ENCODE measurements around the gene ATP2B2.

Gene ATP2B2

DNA sequence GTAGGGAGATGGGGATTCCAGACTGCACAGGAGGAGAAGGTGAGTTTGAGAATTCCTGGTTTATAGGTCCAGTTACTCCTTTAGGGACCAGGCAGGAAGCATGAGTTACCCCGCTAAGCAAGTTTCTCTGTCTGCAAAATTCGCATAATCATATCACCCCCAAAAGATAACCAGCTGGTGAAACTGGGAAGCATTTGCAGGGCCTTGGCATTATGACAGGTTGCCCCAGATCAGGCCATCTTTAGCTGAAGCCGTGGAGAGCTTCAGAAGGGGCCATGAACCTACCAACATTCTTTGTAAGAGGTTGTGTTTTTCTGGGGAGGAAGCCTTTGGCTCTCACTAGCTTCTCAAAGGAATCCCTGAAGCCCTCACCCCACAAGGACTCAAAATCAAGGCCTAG lies 29.4 kb downstream of the ATP2B2 start:
- DNase-seq (ENCODE audit: low read depth in 1 of 2, low spot score in 1 of 2): no peak
- TF ChIP-seq JUND (IDR thresholded peaks at IDR 0.05; ENCODE audit: low read depth): no peak
- in situ Hi-C loops (cut with HindIII; ENCODE audit: low pct_unique_long_range_greater_than_20kb, low sequenced_read_pairs): no loop called here

DNA sequence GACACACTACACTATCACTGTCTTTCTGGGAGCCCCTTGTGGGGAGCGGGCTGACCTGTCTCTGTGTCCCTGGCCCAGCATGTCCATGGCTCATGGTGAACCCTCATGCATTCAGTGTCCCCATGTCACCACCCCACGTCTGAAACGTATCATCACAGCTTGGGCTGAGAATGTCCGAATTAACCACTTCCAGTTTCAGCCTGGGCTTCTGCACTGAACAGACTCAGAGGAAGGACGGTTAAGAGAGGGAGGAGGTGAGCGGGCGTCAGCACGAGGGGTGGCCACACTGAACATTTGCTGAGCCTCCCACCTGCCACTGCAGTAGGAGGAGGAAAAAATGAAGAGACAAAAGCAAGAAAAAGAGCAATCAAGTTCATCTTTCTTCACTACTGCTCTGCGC lies 30.5 kb downstream of the ATP2B2 start:
- in situ Hi-C loops (cut with HindIII; ENCODE audit: low pct_unique_long_range_greater_than_20kb, low sequenced_read_pairs): no loop called here
- no peak for DNase-seq (ENCODE audit: low read depth in 1 of 2, low spot score in 1 of 2)
- TF ChIP-seq JUND (IDR thresholded peaks at IDR 0.05; ENCODE audit: low read depth): no peak

DNA sequence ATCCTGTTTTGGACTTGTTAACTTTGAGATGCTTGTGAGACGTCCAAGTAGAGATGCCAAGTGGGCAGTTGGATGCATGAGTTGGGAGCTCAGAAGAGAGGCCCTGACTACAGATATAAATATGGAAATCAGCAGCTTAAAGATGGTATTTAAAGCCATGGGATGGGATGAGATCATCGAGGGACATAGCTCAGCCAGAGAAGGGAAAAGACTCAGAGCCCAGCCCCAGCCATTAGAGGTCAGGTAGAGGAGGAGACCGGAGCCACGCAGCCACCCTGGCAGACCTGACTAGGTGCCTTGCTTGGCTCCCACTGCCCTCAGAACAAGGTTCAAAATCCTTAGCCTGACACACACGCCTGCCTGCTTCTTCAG lies 31.1 kb downstream of the ATP2B2 start:
- DNase-seq (ENCODE audit: low read depth in 1 of 2, low spot score in 1 of 2): no peak
- TF ChIP-seq JUND (IDR thresholded peaks at IDR 0.05; ENCODE audit: low read depth): no peak
- in situ Hi-C loops (cut with HindIII; ENCODE audit: low pct_unique_long_range_greater_than_20kb, low sequenced_read_pairs): no loop called here

DNA sequence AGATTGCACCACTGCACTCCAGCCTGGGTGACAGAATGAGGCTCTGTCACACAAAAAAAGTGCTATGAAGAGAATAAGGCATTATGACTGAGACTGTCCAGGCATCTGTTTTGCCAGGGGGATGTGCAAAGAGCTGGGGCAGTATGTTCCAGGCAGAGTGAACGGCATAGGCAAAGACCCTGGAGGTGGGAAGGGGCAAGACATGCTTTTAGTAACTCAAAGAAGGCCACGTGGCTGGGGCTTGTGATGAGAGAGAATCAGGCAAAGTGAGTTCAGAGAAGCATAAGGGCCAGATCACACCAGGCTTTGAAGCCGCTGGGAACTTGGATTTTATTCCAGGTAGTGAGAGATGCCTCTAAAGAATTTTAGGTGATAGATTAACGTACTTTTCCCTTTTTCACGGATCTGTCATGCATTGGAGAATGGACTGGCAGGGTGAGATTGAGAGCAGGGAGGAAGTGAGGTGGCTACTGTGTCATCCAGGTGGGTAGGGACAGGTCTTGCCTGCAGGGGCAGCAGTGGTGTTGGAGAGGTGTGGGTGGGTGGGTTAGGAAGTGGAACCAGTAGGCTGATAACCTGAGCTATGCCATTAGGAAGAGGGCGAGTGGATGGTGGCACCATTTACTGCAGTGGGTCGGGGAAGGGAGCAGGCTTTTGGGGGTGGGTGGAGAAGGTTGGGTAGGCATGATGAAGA lies 31.7 kb downstream of the ATP2B2 start:
- no peak for DNase-seq (ENCODE audit: low read depth in 1 of 2, low spot score in 1 of 2)
- no peak for TF ChIP-seq JUND (IDR thresholded peaks at IDR 0.05; ENCODE audit: low read depth)
- in situ Hi-C loops (cut with HindIII; ENCODE audit: low pct_unique_long_range_greater_than_20kb, low sequenced_read_pairs): no loop called here

DNA sequence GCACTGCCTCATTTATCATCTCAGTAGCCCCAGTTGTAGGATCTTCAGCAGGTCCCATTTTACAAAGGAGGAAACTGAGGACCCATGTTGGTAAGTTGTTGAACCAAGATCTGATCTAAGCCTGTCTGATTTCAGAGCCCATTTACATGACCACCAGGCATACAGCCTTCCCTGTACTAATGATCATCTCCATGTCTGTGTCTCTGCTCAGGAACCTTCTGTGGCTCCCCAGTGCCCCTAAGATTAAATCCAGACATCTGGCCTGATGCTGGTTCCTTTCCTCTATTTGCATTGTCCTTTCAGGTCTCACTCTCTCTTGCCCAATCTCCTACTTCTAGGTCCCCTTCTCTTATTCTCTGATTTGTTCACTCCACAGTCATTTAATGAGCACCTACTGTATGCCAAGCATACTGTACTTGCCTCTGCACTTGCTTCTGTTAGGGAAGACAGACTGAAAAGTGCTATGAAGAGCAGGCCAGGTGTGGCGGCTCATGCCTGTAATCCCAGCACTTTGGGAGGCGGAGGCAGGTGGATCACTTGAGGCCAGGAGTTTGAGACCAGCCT lies 32.4 kb downstream of the ATP2B2 start:
- in situ Hi-C loops (cut with HindIII; ENCODE audit: low pct_unique_long_range_greater_than_20kb, low sequenced_read_pairs): no loop called here
- no peak for TF ChIP-seq JUND (IDR thresholded peaks at IDR 0.05; ENCODE audit: low read depth)
- no peak for DNase-seq (ENCODE audit: low read depth in 1 of 2, low spot score in 1 of 2)

- peak in 1 of 2 experiments; percentile 4 for DNase-seq (ENCODE audit: low read depth in 1 of 2, low spot score in 1 of 2)
- TF ChIP-seq JUND (IDR thresholded peaks at IDR 0.05; ENCODE audit: low read depth): no peak
- in situ Hi-C loops (cut with HindIII; ENCODE audit: low pct_unique_long_range_greater_than_20kb, low sequenced_read_pairs): no loop called here
Measured at GRCh38 chr3:10471054-10471688, 34.2 kb downstream of the ATP2B2 start.

- in situ Hi-C loops (cut with HindIII; ENCODE audit: low pct_unique_long_range_greater_than_20kb, low sequenced_read_pairs): no loop called here
- TF ChIP-seq JUND (IDR thresholded peaks at IDR 0.05; ENCODE audit: low read depth): no peak
- DNase-seq (ENCODE audit: low read depth in 1 of 2, low spot score in 1 of 2): no peak
Measured at GRCh38 chr3:10470120-10471053, 35.0 kb downstream of the ATP2B2 start.

DNA sequence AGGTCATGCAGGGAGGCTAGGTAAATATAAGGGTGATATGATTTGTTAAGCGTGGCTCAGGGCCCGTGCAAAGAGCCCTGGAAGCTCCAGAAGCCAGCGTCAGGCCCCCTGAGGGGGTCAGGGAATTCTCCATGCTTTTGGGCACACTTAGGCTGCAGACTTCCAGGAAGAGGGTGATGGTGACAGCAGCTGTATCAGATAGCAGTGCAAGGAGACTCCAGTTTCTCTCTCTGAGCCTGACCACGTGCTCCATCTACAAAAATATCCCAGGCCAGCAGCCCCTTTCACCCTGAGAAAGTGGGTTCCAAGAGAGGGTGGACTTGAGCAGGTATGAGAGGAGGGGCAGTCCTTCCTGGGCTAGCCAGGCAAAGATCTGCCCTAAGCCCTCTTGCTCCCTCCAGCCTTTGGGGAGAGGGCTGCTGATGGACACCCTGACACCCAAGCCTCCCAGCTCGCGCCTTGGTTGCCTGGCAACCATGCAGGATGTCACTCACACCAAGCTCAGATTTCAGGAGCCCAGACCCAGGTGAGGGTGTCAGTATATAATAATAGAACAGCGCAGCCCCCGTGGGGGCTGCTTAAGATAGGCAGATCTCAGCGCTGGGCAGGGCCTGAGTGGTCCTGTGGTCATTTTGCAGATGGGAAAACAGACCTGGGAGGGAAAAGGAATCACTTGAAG lies 35.8 kb downstream of the ATP2B2 start:
- no peak for TF ChIP-seq JUND (IDR thresholded peaks at IDR 0.05; ENCODE audit: low read depth)
- no peak for DNase-seq (ENCODE audit: low read depth in 1 of 2, low spot score in 1 of 2)
- in situ Hi-C loops (cut with HindIII; ENCODE audit: low pct_unique_long_range_greater_than_20kb, low sequenced_read_pairs): no loop called here

- no peak for DNase-seq (ENCODE audit: low read depth in 1 of 2, low spot score in 1 of 2)
- TF ChIP-seq JUND (IDR thresholded peaks at IDR 0.05; ENCODE audit: low read depth): no peak
- in situ Hi-C loops (cut with HindIII; ENCODE audit: low pct_unique_long_range_greater_than_20kb, low sequenced_read_pairs): no loop called here
Measured at GRCh38 chr3:10468613-10469354, 36.6 kb downstream of the ATP2B2 start.

- no peak for DNase-seq (ENCODE audit: low read depth in 1 of 2, low spot score in 1 of 2)
- no peak for TF ChIP-seq JUND (IDR thresholded peaks at IDR 0.05; ENCODE audit: low read depth)
- in situ Hi-C loops (cut with HindIII; ENCODE audit: low pct_unique_long_range_greater_than_20kb, low sequenced_read_pairs): no loop called here
Measured at GRCh38 chr3:10467904-10468612, 37.3 kb downstream of the ATP2B2 start.

DNA sequence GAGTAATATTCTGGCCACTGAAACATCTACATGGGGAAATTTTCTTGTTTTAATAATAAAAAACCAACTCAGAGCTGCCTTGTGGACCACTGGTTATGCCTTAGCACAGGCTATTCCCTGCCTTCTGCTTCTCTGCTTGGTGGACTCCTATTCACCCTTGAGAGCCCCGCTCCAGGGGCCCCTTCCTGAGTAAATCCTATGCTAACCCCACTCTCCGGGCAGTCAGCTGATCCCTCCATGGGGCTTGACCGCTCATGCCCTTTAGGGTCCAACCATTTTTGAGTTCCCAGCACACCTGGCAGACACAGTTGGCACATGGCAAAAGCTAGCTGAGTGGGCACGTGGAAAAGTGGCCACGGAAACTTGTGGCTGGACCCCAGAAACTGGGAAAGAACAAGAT lies 38.2 kb downstream of the ATP2B2 start:
- no peak for TF ChIP-seq JUND (IDR thresholded peaks at IDR 0.05; ENCODE audit: low read depth)
- no peak for DNase-seq (ENCODE audit: low read depth in 1 of 2, low spot score in 1 of 2)
- in situ Hi-C loops (cut with HindIII; ENCODE audit: low pct_unique_long_range_greater_than_20kb, low sequenced_read_pairs): no loop called here

Measured in T47D (cell line).